ENCODE data around the gene MECP2. TPM values are rescaled to one million over a fixed set of nuclear protein-coding genes. Genes with fewer than 3 reads are reported as not detected.
A peak's percentile ranks its signal among the peaks of the same experiment; 100 is the strongest.

MECP2 gene
- total RNA-seq, 4 donors from 2014 or later, result 65.1 to 87.8 (median 82.5) TPM

DNA sequence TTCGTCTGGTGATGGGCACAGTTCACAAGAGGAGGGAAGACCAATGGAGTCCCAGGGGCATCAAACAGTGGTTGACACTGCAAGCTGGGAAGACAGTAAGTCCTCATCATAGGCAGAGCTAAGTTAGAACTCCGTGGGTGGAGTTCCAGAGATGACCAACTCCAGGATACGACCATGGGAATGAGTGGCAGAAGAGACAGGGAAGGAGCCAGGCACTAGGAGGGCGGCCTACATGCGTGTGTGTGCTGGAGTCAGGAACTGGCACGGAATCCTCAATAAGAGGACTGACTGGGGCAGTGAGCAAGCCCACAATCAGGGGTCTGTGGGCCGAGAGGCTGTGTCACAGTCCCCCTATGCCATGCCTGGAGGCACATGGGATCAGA lies 47.4 kb downstream of the MECP2 start:
- H3K36me3 ChIP-seq, result no peaks in the 10 kb centered on the region
- TF ChIP-seq POLR2A (IDR thresholded peaks at IDR 0.05) (no peak), POLR2AphosphoS5 (IDR thresholded peaks at IDR 0.05) (no peak), EP300 (IDR thresholded peaks at IDR 0.05) (no peak)
- TF ChIP-seq, protein P1, sequence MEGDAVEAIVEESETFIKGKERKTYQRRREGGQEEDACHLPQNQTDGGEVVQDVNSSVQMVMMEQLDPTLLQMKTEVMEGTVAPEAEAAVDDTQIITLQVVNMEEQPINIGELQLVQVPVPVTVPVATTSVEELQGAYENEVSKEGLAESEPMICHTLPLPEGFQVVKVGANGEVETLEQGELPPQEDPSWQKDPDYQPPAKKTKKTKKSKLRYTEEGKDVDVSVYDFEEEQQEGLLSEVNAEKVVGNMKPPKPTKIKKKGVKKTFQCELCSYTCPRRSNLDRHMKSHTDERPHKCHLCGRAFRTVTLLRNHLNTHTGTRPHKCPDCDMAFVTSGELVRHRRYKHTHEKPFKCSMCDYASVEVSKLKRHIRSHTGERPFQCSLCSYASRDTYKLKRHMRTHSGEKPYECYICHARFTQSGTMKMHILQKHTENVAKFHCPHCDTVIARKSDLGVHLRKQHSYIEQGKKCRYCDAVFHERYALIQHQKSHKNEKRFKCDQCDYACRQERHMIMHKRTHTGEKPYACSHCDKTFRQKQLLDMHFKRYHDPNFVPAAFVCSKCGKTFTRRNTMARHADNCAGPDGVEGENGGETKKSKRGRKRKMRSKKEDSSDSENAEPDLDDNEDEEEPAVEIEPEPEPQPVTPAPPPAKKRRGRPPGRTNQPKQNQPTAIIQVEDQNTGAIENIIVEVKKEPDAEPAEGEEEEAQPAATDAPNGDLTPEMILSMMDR (IDR thresholded peaks at IDR 0.05), result no peak
- 50 to 53% methylated on average over 1 to 4 of the region's 7 CpGs for WGBS, 2 donors (ENCODE audit: low coverage in 1 of 2)
- H3K27me3 ChIP-seq, result no peaks in the 10 kb centered on the region
- H3K4me3 ChIP-seq, result no peak overlapping the region
- peak overlapping the region in 3 of 4 donors; percentile 15 to 52 (median 38) for H3K27ac ChIP-seq
- no peak for ATAC-seq
- no peaks in the 10 kb centered on the region for H3K9me3 ChIP-seq
- H3K4me1 ChIP-seq, result peaks cover 18 to 70% (median 30%) of the 10 kb centered on the region in 3 donors

GRCh38 chrX:154049209-154050112 lies 48.1 kb downstream of the MECP2 start:
- Histone ChIP-seq H3K36me3 (no peaks in the 10 kb centered on the region), H3K27ac (peak overlapping the region in 3 of 4 donors; percentile 15 to 52 (median 38)), H3K27me3 (no peaks in the 10 kb centered on the region), H3K4me1 (peaks cover 18 to 77% (median 30%) of the 10 kb centered on the region in 3 donors), H3K4me3 (no peak overlapping the region), H3K9me3 (no peaks in the 10 kb centered on the region)
- no peak for ATAC-seq
- no peak for TF ChIP-seq POLR2A (IDR thresholded peaks at IDR 0.05)
- no peak for TF ChIP-seq EP300 (IDR thresholded peaks at IDR 0.05)
- TF ChIP-seq, protein P1 (IDR thresholded peaks at IDR 0.05), result no peak
- no peak for TF ChIP-seq POLR2AphosphoS5 (IDR thresholded peaks at IDR 0.05)
- WGBS, 2 donors (ENCODE audit: low coverage in 1 of 2), result 28 to 52% methylated on average over 7 to 9 of the region's 13 CpGs

- H3K36me3 ChIP-seq, result no peaks in the 10 kb centered on the region
- no peaks in the 10 kb centered on the region for H3K27me3 ChIP-seq
- TF ChIP-seq POLR2AphosphoS5 (IDR thresholded peaks at IDR 0.05), result no peak
- TF ChIP-seq EP300 (IDR thresholded peaks at IDR 0.05), result no peak
- TF ChIP-seq, protein P1 (IDR thresholded peaks at IDR 0.05), result no peak
- TF ChIP-seq POLR2A (IDR thresholded peaks at IDR 0.05), result no peak
- H3K4me1 ChIP-seq, result peaks cover 18 to 87% (median 30%) of the 10 kb centered on the region in 3 donors
- no peak overlapping the region for H3K4me3 ChIP-seq
- no peak for ATAC-seq
- peak overlapping the region in 3 of 4 donors; percentile 22 to 74 (median 70) for H3K27ac ChIP-seq
- no peaks in the 10 kb centered on the region for H3K9me3 ChIP-seq
- WGBS, 2 donors (ENCODE audit: low coverage in 1 of 2), result 76 to 90% methylated on average over 2 to 7 of the region's 11 CpGs
These were observed 49.1 kb downstream of the MECP2 start for GRCh38 chrX:154048398-154048797.

DNA sequence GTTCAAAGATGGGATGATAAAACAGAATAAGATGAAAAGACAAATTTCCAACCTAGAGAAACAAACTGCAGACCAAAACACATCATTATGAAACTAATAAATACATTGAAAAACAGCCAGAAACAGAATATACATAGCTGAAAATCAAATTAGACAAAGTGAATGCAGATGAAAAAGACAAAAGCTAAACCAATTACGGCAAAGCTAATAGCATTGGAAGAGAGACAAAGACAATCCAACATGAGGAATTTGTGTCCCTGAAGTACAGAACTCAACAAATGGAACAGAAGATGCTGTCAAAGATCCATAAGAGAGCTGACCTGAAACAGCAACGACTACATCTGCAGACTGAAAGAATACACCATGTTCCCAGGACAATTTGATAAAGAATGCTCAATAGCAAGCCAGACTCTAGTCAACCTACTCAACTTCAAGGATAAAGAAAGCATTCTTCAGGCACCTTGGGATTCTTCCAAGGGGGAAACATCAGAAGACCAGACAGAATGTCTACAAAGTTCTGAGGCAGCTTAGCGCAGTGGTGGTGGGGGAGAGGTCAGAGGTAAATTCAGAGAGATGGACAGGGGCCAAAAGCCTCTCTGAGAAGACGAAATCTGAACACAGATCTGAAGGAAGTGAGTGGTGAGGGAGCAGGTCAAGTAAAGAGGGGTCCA lies 50.4 kb downstream of the MECP2 start:
- 8 to 44% methylated on average over 3 of the region's 4 CpGs for WGBS, 2 donors (ENCODE audit: low coverage in 1 of 2)
- Histone ChIP-seq H3K9me3 (no peaks in the 10 kb centered on the region), H3K4me1 (peaks cover 19 to 99% (median 35%) of the 10 kb centered on the region in 3 donors), H3K4me3 (no peak overlapping the region), H3K27me3 (no peaks in the 10 kb centered on the region), H3K27ac (peak overlapping the region; percentile 56 to 74 (median 71)), H3K36me3 (no peaks in the 10 kb centered on the region)
- no peak for ATAC-seq
- TF ChIP-seq EP300 (IDR thresholded peaks at IDR 0.05) (no peak), POLR2AphosphoS5 (IDR thresholded peaks at IDR 0.05) (no peak), POLR2A (IDR thresholded peaks at IDR 0.05) (no peak)
- TF ChIP-seq, protein P1 (IDR thresholded peaks at IDR 0.05), result no peak
